PC-9 (cell line): ENCODE results near the gene SF3A2. TPM values are rescaled to one million over a fixed set of nuclear protein-coding genes. Genes with fewer than 3 reads are reported as not detected.

Experiments
- BruUV-seq: library from RNA; stranded (reverse); fragments of 400-500 nt; replicated peaks from 2 replicates; lab custom pipeline; 2021; lab: Mats Ljungman, UMichigan
- CTCF ChIA-PET: fragments of 300-600 bp; sonication (Branson Sonifier 250); formaldehyde crosslinking; loops from one replicate; lab custom pipeline; 2022; ENCODE audit warnings: antibody characterized with exemption; lab: Charles Lee
- POLR2A ChIA-PET: fragments of 300-600 bp; sonication (Branson Sonifier 250); formaldehyde crosslinking; loops from one replicate; lab custom pipeline; 2022; ENCODE audit warnings: antibody characterized with exemption; ENCODE audit not compliant: unreplicated experiment; lab: Charles Lee
- DNase-seq, 2 experiments: peaks; one replicate each; pipeline versions ENCODE4 v3.0.0 to v3.0.0-alpha.2; 2015 to 2022; ENCODE audit warnings: mixed read lengths in 1 of 2
- H2AFZ ChIP-seq: fragments of 200-600 bp; sonication (generic); 2 replicates; pipeline ENCODE4 v1.8.1; 2017; ENCODE audit warnings: antibody characterized with exemption
- H3F3A ChIP-seq: fragments of 200-600 bp; sonication (generic); 2 replicates; pipeline ENCODE4 v1.8.1; 2017; ENCODE audit warnings: antibody characterized with exemption, mild to moderate bottlenecking, low read depth; ENCODE audit not compliant: insufficient read depth
- H3K27ac ChIP-seq: fragments of 200-600 bp; sonication (generic); 2 replicates; pipeline ENCODE4 v1.6.1; 2016; ENCODE audit warnings: mixed run types
- H3K27me3 ChIP-seq: fragments of 200-600 bp; sonication (generic); 2 replicates; pipeline ENCODE4 v1.6.1; 2016; ENCODE audit warnings: low read depth, mixed run types; ENCODE audit not compliant: insufficient read depth
- H3K36me3 ChIP-seq: fragments of 200-600 bp; sonication (generic); 2 replicates; pipeline ENCODE4 v1.6.1; 2016; ENCODE audit warnings: low read depth, mixed run types
- H3K4me1 ChIP-seq: fragments of 200-600 bp; sonication (generic); replicated peaks from 2 replicates; pipeline ENCODE4 v1.6.1; 2016; ENCODE audit warnings: mixed run types; ENCODE audit not compliant: insufficient read depth
- H3K4me2 ChIP-seq: fragments of 200-600 bp; sonication (generic); 2 replicates; pipeline ENCODE4 v1.6.1; 2017; ENCODE audit warnings: mixed run types
- H3K4me3 ChIP-seq: fragments of 200-600 bp; sonication (generic); 2 replicates; pipeline ENCODE4 v1.6.1; 2016; ENCODE audit warnings: mixed run types
- H3K79me2 ChIP-seq: fragments of 200-600 bp; sonication (generic); 2 replicates; pipeline ENCODE4 v1.6.1; 2017; ENCODE audit warnings: low read depth, mixed run types
- H3K9me2 ChIP-seq: fragments of 200-600 bp; sonication (generic); 2 replicates; pipeline ENCODE4 v1.8.1; 2017; ENCODE audit warnings: mild to moderate bottlenecking; ENCODE audit not compliant: insufficient read depth
- H3K9me3 ChIP-seq: fragments of 200-600 bp; sonication (generic); 2 replicates; pipeline ENCODE4 v1.8.1; 2016; ENCODE audit warnings: low read depth; ENCODE audit not compliant: insufficient read depth
- H4K20me1 ChIP-seq: fragments of 200-600 bp; sonication (generic); 2 replicates; pipeline ENCODE4 v1.8.1; 2017; ENCODE audit not compliant: insufficient read depth
- EZH2 ChIP-seq: fragments of 200-600 bp; sonication (generic); IDR thresholded peaks from 2 replicates; pipeline ENCODE4 v1.8.0; 2017; ENCODE audit warnings: antibody characterized with exemption, low read depth
- intact Hi-C: fragments of 100-400 bp; cut with micrococcal nuclease; formaldehyde crosslinking; loops from one replicate; pipeline ENCODE4 v1.10.0; 2022; ENCODE audit not compliant: unreplicated experiment
- total RNA-seq: library from RNA; stranded (reverse); gene quantifications from 2 replicates; pipeline ENCODE4 v1.2.3, GENCODE V29; 2021
- TF ChIP-seq, protein P1 (sequence below): fragments of 200-600 bp; sonication (generic); conservative IDR thresholded peaks from 2 replicates; pipeline ENCODE4 v1.6.1; 2017; ENCODE audit warnings: mixed run types, antibody characterized with exemption, mild to moderate bottlenecking, moderate library complexity

Gene SF3A2
- total RNA-seq, 1 experiment from 2014 or later: 83.0 TPM

DNA sequence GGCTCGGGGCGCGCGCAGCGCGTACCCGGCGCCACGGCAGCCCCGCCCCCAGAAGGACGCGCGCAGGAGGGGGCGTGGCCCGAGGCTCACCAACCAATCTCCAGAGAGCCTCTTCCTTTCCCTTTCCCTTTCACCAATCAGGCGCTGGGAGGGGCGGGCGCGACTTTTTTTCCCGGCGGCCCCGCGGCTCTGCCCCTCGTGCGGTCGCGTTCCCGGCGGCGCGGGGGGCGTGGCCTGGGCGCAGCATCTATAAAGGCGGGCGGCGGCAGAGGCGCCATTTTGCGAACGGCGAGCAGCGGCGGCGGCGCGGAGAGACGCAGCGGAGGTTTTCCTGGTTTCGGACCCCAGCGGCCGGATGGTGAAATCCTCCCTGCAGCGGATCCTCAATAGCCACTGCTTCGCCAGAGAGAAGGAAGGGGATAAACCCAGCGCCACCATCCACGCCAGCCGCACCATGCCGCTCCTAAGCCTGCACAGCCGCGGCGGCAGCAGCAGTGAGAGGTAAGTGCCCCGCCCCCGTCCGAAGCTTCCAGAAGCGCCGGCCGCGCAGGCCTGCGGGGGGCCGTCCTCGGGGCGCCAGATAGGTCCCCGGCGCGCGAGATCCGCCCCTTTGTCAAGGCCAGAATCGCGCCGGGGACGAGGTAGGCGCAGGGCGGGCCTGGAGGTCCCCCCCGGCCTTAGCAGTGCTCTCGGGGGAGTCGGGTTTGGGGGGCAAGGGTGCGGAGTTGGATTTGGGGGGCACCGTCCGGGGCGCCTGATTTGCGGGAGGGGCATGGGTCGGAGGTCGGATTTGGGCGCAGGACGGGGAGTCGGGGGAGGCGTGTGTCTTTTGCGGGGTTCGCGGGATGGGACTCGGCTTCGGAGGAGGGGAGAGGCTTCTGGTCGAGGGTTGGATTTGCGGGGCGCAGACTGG lies 32.9 kb downstream of the SF3A2 start:
- BruUV-seq: TSS peak; percentile 80
- peaks cover 15% of the 10 kb centered on the region; the same call in 1 of the 2 replicates for H3K4me1 ChIP-seq
- H2AFZ ChIP-seq: peak overlapping the region; percentile 73; the same call in 1 of the 2 replicates
- no peaks in the 10 kb centered on the region for H3K9me3 ChIP-seq
- peaks cover 6% of the 10 kb centered on the region; the same call in 1 of the 2 replicates for H3K36me3 ChIP-seq
- H4K20me1 ChIP-seq: peaks cover 34% of the 10 kb centered on the region
- H3K27ac ChIP-seq: peak overlapping the region; percentile 69; the same call in 1 of the 2 replicates
- ChIA-PET POLR2A (interaction anchor here (0.7 kb wide), 1 partner anchor 110 kb away, joined by 4 read pairs; no protein-coding TSS in a partner anchor), CTCF (no interaction called here)
- peaks cover 31% of the 10 kb centered on the region for H3F3A ChIP-seq
- peak overlapping the region; percentile 88 for H3K4me3 ChIP-seq
- no peaks in the 10 kb centered on the region for H3K27me3 ChIP-seq
- TF ChIP-seq, protein P1, sequence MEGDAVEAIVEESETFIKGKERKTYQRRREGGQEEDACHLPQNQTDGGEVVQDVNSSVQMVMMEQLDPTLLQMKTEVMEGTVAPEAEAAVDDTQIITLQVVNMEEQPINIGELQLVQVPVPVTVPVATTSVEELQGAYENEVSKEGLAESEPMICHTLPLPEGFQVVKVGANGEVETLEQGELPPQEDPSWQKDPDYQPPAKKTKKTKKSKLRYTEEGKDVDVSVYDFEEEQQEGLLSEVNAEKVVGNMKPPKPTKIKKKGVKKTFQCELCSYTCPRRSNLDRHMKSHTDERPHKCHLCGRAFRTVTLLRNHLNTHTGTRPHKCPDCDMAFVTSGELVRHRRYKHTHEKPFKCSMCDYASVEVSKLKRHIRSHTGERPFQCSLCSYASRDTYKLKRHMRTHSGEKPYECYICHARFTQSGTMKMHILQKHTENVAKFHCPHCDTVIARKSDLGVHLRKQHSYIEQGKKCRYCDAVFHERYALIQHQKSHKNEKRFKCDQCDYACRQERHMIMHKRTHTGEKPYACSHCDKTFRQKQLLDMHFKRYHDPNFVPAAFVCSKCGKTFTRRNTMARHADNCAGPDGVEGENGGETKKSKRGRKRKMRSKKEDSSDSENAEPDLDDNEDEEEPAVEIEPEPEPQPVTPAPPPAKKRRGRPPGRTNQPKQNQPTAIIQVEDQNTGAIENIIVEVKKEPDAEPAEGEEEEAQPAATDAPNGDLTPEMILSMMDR: no peak
- TF ChIP-seq EZH2: no peak
- peak overlapping the region; percentile 75 for H3K4me2 ChIP-seq
- H3K9me2 ChIP-seq: no peaks in the 10 kb centered on the region
- DNase-seq: peak; percentile 77 to 94
- H3K79me2 ChIP-seq: peaks cover 49% of the 10 kb centered on the region
- intact Hi-C loops: no loop called here

GRCh38 chr19:2270157-2270422 lies 33.5 kb downstream of the SF3A2 start:
- Histone ChIP-seq H3K4me3 (peak overlapping the region; percentile 88), H3K9me3 (no peaks in the 10 kb centered on the region), H3K27ac (peak overlapping the region; percentile 69), H3F3A (peaks cover 32% of the 10 kb centered on the region), H3K27me3 (no peaks in the 10 kb centered on the region), H3K4me1 (peaks cover 15% of the 10 kb centered on the region; the same call in 1 of the 2 replicates), H3K9me2 (no peaks in the 10 kb centered on the region), H2AFZ (no peak overlapping the region), H4K20me1 (peaks cover 37% of the 10 kb centered on the region), H3K36me3 (peaks cover 6% of the 10 kb centered on the region; the same call in 1 of the 2 replicates), H3K79me2 (peaks cover 50% of the 10 kb centered on the region), H3K4me2 (peak overlapping the region; percentile 56)
- DNase-seq: no peak
- POLR2A ChIA-PET: no interaction called here
- BruUV-seq: no TSS peak
- intact Hi-C loops: no loop called here
- CTCF ChIA-PET: no interaction called here
- TF ChIP-seq EZH2: no peak
- TF ChIP-seq, protein P1: no peak

DNA sequence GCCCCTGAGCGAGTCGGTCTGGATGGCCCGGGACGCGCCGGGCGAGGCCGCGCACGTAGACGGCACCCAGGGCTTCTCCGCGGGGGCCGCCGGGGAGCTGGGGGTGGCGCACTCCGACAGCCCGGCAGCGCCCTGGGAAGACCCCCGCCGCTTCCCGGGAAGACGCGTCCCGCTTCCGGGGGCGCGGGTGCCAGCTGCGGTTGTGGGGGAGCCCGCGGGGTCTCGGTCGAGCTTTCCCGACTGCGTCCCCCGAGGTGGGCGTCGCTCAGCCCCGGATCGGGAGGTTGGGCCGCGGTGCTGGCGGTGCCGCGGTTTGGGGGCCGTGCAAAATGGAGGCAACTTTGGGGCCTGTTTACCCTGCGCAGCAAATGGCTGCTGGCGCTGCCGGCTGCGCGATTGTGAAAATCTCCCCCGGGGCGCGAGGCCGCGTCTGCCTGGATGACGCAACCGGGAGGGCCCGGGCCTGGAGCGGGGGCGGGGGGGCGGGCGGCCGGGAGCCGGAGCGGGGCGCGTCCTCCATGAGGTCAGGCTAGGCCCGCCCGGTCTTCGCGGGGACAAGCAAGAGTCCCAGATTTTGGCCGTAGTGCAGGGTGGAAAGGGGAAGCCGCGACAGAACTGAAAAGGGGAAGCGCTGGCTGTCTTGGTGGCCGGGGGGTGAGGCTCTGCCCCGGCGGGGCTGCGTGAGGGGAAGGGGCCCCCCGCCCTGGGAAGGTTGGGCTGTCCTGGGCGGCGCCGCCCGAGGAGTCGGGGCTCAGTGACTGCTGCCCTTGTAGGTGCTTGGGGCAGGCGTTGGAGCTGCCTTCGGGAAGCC lies 34.0 kb downstream of the SF3A2 start:
- H3K4me2 ChIP-seq: peak overlapping the region; percentile 87
- ChIA-PET POLR2A (no interaction called here), CTCF (no interaction called here)
- DNase-seq: peak in 1 of 2 experiments; percentile 52
- H3K4me1 ChIP-seq: peaks cover 15% of the 10 kb centered on the region; the same call in 1 of the 2 replicates
- BruUV-seq: no TSS peak
- H3F3A ChIP-seq: peaks cover 32% of the 10 kb centered on the region
- H3K36me3 ChIP-seq: peaks cover 6% of the 10 kb centered on the region; the same call in 1 of the 2 replicates
- no peaks in the 10 kb centered on the region for H3K9me2 ChIP-seq
- peaks cover 37% of the 10 kb centered on the region for H4K20me1 ChIP-seq
- no peaks in the 10 kb centered on the region for H3K9me3 ChIP-seq
- H3K27ac ChIP-seq: peak overlapping the region; percentile 69
- intact Hi-C loops: no loop called here
- no peaks in the 10 kb centered on the region for H3K27me3 ChIP-seq
- TF ChIP-seq, protein P1: no peak
- no peak for TF ChIP-seq EZH2
- no peak overlapping the region for H2AFZ ChIP-seq
- peak overlapping the region; percentile 88 for H3K4me3 ChIP-seq
- peaks cover 50% of the 10 kb centered on the region for H3K79me2 ChIP-seq
